HG02759 (cell line): ENCODE measurements around the gene SLC23A3.

Experiments used
- ATAC-seq: cut with Tn5 transposase; IDR thresholded peaks from one replicate; pipeline ENCODE4 v1.9.1; 2021; ENCODE audit warnings: mild to moderate bottlenecking, moderate library complexity; ENCODE audit not compliant: unreplicated experiment

SLC23A3 gene

GRCh38 chr2:219116776-219117646, 52.8 kb downstream of the SLC23A3 start:
- no peak for ATAC-seq

- no peak for ATAC-seq
These were observed 57.0 kb downstream of the SLC23A3 start for GRCh38 chr2:219112651-219113338.

GRCh38 chr2:219112062-219112406, 57.8 kb downstream of the SLC23A3 start:
- no peak for ATAC-seq
